Karpas-422 (cell line): ENCODE measurements around the gene MCM3. TPM values are rescaled to one million over a fixed set of nuclear protein-coding genes. Genes with fewer than 3 reads are reported as not detected.

Source experiments
- DNase-seq: peaks from one replicate; pipeline ENCODE4 v3.0.0-alpha.2; 2015
- H2AFZ ChIP-seq: fragments of 200-600 bp; sonication (generic); 2 replicates; pipeline ENCODE4 v1.6.1; 2014; ENCODE audit warnings: antibody characterized with exemption, low read length, mixed read lengths
- H3K27ac ChIP-seq: fragments of 200-600 bp; sonication (generic); 2 replicates; pipeline ENCODE4 v1.5.1; 2014; ENCODE audit warnings: mild to moderate bottlenecking, low read length, moderate library complexity
- H3K27me3 ChIP-seq: fragments of 200-600 bp; sonication (generic); 2 replicates; pipeline ENCODE4 v1.6.1; 2014; ENCODE audit warnings: low read length, mixed read lengths
- H3K36me3 ChIP-seq: fragments of 200-600 bp; sonication (generic); 2 replicates; pipeline ENCODE4 v1.6.1; 2014; ENCODE audit warnings: low read length, mixed read lengths; ENCODE audit not compliant: insufficient read depth
- H3K4me1 ChIP-seq: fragments of 200-600 bp; sonication (generic); 2 replicates; pipeline ENCODE4 v1.6.1; 2014; ENCODE audit warnings: mild to moderate bottlenecking, low read length, mixed read lengths
- H3K4me2 ChIP-seq: fragments of 200-600 bp; sonication (generic); 2 replicates; pipeline ENCODE4 v1.6.1; 2014; ENCODE audit warnings: low read length, low read depth, mild to moderate bottlenecking; ENCODE audit not compliant: poor library complexity, severe bottlenecking
- H3K4me3 ChIP-seq: fragments of 200-600 bp; sonication (generic); 2 replicates; pipeline ENCODE4 v1.5.1; 2014; ENCODE audit warnings: mild to moderate bottlenecking, antibody characterized with exemption, low read length, mixed read lengths
- H3K79me2 ChIP-seq: fragments of 200-600 bp; sonication (generic); 2 replicates; pipeline ENCODE4 v1.6.1; 2014; ENCODE audit warnings: mild to moderate bottlenecking, low read length, mixed read lengths
- H3K9ac ChIP-seq: fragments of 200-600 bp; sonication (generic); 2 replicates; pipeline ENCODE4 v1.6.0; 2014; ENCODE audit warnings: low read length
- H3K9me2 ChIP-seq: fragments of 200-600 bp; sonication (generic), shearing (Covaris generic); replicated peaks from 2 replicates; pipeline ENCODE4 v1.6.0; 2014; ENCODE audit warnings: mild to moderate bottlenecking, low read length, moderate library complexity; ENCODE audit not compliant: insufficient read depth
- H3K9me3 ChIP-seq: fragments of 300-700, 200-600 bp; sonication (generic); 2 replicates; pipeline ENCODE4 v1.6.1; 2014; ENCODE audit warnings: low read length, mixed read lengths
- H4K20me1 ChIP-seq: fragments of 200-600 bp; sonication (generic); 2 replicates; pipeline ENCODE4 v1.6.1; 2014; ENCODE audit warnings: mild to moderate bottlenecking, antibody characterized with exemption, low read length, low read depth; ENCODE audit not compliant: insufficient read depth
- total RNA-seq: library from RNA; depleted of rRNA; stranded (reverse); fragments of >200 nt; shearing (Covaris generic); gene quantifications from 2 replicates; pipeline ENCODE4 v1.2.3, GENCODE V29; 2014; ENCODE audit warnings: low replicate concordance

Gene MCM3
- total RNA-seq, 1 experiment from 2014 or later, result 80.1 TPM

- Histone ChIP-seq H3K27ac (no peak overlapping the region), H3K79me2 (no peaks in the 10 kb centered on the region), H2AFZ (no peak overlapping the region), H3K4me2 (no peak overlapping the region), H3K9me2 (no peaks in the 10 kb centered on the region), H3K4me1 (no peaks in the 10 kb centered on the region), H3K27me3 (no peaks in the 10 kb centered on the region), H3K36me3 (no peaks in the 10 kb centered on the region), H3K9ac (no peak overlapping the region), H3K9me3 (no peaks in the 10 kb centered on the region), H3K4me3 (no peak overlapping the region), H4K20me1 (no peaks in the 10 kb centered on the region)
- no peak for DNase-seq
These were observed 51.5 kb downstream of the MCM3 start for GRCh38 chr6:52233005-52233404.

- DNase-seq, result no peak
- Histone ChIP-seq H3K9me3 (no peaks in the 10 kb centered on the region), H3K4me2 (no peak overlapping the region), H3K36me3 (no peaks in the 10 kb centered on the region), H3K9me2 (no peaks in the 10 kb centered on the region), H2AFZ (no peak overlapping the region), H3K27me3 (no peaks in the 10 kb centered on the region), H3K27ac (no peak overlapping the region), H4K20me1 (no peaks in the 10 kb centered on the region), H3K79me2 (no peaks in the 10 kb centered on the region), H3K9ac (no peak overlapping the region), H3K4me3 (no peak overlapping the region), H3K4me1 (no peaks in the 10 kb centered on the region)
These were observed 53.0 kb downstream of the MCM3 start for GRCh38 chr6:52231406-52232127.

GRCh38 chr6:52230685-52231084 lies 53.9 kb downstream of the MCM3 start:
- Histone ChIP-seq H3K4me1 (no peaks in the 10 kb centered on the region), H3K36me3 (no peaks in the 10 kb centered on the region), H2AFZ (no peak overlapping the region), H3K27ac (no peak overlapping the region), H3K9me3 (no peaks in the 10 kb centered on the region), H3K79me2 (no peaks in the 10 kb centered on the region), H3K4me2 (no peak overlapping the region), H3K4me3 (no peak overlapping the region), H4K20me1 (no peaks in the 10 kb centered on the region), H3K27me3 (no peaks in the 10 kb centered on the region), H3K9me2 (no peaks in the 10 kb centered on the region), H3K9ac (no peak overlapping the region)
- DNase-seq, result no peak

- no peak overlapping the region for H3K4me2 ChIP-seq
- no peaks in the 10 kb centered on the region for H4K20me1 ChIP-seq
- no peak overlapping the region for H3K27ac ChIP-seq
- no peak overlapping the region for H3K4me3 ChIP-seq
- H3K9me2 ChIP-seq, result no peaks in the 10 kb centered on the region
- no peaks in the 10 kb centered on the region for H3K27me3 ChIP-seq
- no peak overlapping the region for H3K9ac ChIP-seq
- no peaks in the 10 kb centered on the region for H3K36me3 ChIP-seq
- no peak for DNase-seq
- H3K4me1 ChIP-seq, result no peaks in the 10 kb centered on the region
- H2AFZ ChIP-seq, result no peak overlapping the region
- H3K79me2 ChIP-seq, result no peaks in the 10 kb centered on the region
- no peaks in the 10 kb centered on the region for H3K9me3 ChIP-seq
These were observed 57.0 kb downstream of the MCM3 start for GRCh38 chr6:52227495-52227894.

GRCh38 chr6:52221302-52221701 lies 63.2 kb downstream of the MCM3 start:
- no peak overlapping the region for H2AFZ ChIP-seq
- H3K9ac ChIP-seq, result no peak overlapping the region
- no peaks in the 10 kb centered on the region for H4K20me1 ChIP-seq
- H3K9me3 ChIP-seq, result no peaks in the 10 kb centered on the region
- no peak overlapping the region for H3K4me2 ChIP-seq
- no peaks in the 10 kb centered on the region for H3K9me2 ChIP-seq
- H3K36me3 ChIP-seq, result no peaks in the 10 kb centered on the region
- DNase-seq, result no peak
- H3K79me2 ChIP-seq, result no peaks in the 10 kb centered on the region
- H3K4me1 ChIP-seq, result no peaks in the 10 kb centered on the region
- no peak overlapping the region for H3K27ac ChIP-seq
- no peak overlapping the region for H3K4me3 ChIP-seq
- H3K27me3 ChIP-seq, result no peaks in the 10 kb centered on the region

GRCh38 chr6:52217761-52218160 lies 66.8 kb downstream of the MCM3 start:
- Histone ChIP-seq H3K9me3 (no peaks in the 10 kb centered on the region), H3K9me2 (no peaks in the 10 kb centered on the region), H3K27ac (no peak overlapping the region), H3K27me3 (no peaks in the 10 kb centered on the region), H3K4me2 (no peak overlapping the region), H2AFZ (no peak overlapping the region), H3K4me1 (no peaks in the 10 kb centered on the region), H3K4me3 (no peak overlapping the region), H3K79me2 (no peaks in the 10 kb centered on the region), H4K20me1 (no peaks in the 10 kb centered on the region), H3K36me3 (no peaks in the 10 kb centered on the region), H3K9ac (no peak overlapping the region)
- DNase-seq, result no peak

GRCh38 chr6:52216932-52217575 lies 67.5 kb downstream of the MCM3 start:
- no peak overlapping the region for H3K27ac ChIP-seq
- no peaks in the 10 kb centered on the region for H3K36me3 ChIP-seq
- H2AFZ ChIP-seq, result no peak overlapping the region
- H3K9me3 ChIP-seq, result no peaks in the 10 kb centered on the region
- no peaks in the 10 kb centered on the region for H3K4me1 ChIP-seq
- no peak overlapping the region for H3K9ac ChIP-seq
- H3K27me3 ChIP-seq, result no peaks in the 10 kb centered on the region
- H3K4me2 ChIP-seq, result no peak overlapping the region
- no peaks in the 10 kb centered on the region for H4K20me1 ChIP-seq
- no peak for DNase-seq
- no peak overlapping the region for H3K4me3 ChIP-seq
- no peaks in the 10 kb centered on the region for H3K9me2 ChIP-seq
- H3K79me2 ChIP-seq, result no peaks in the 10 kb centered on the region

GRCh38 chr6:52215787-52216186 lies 68.8 kb downstream of the MCM3 start:
- Histone ChIP-seq H3K9me2 (no peaks in the 10 kb centered on the region), H3K4me3 (no peak overlapping the region), H4K20me1 (no peaks in the 10 kb centered on the region), H3K9ac (no peak overlapping the region), H3K4me1 (no peaks in the 10 kb centered on the region), H3K9me3 (no peaks in the 10 kb centered on the region), H3K27ac (no peak overlapping the region), H3K36me3 (no peaks in the 10 kb centered on the region), H3K79me2 (no peaks in the 10 kb centered on the region), H3K27me3 (no peaks in the 10 kb centered on the region), H2AFZ (no peak overlapping the region), H3K4me2 (no peak overlapping the region)
- DNase-seq, result no peak
